K562 (cell line): ENCODE data around the gene WDR90. TPM values are rescaled to one million over a fixed set of nuclear protein-coding genes. Genes with fewer than 3 reads are reported as not detected.

Source experiments
- ETV1 ChIP-seq: fragments of 450-650 bp; conservative IDR thresholded peaks from 2 replicates; pipeline ENCODE4 v1.6.1; 2016; ENCODE audit warnings: missing genetic modification characterization, control low read depth, low read depth, missing compliant biosample characterization
- FOXM1 ChIP-seq, 2 experiments: fragments of 450-650 bp in 1 of 2; sonication (generic) in 1 of 2; formaldehyde crosslinking in 1 of 2; IDR thresholded peaks; 2 replicates each; pipeline versions ENCODE4 v1.6.1 to v1.9.0; 2017 to 2022; ENCODE audit warnings: low read depth in 2 of 2, mild to moderate bottlenecking in 2 of 2, missing genetic modification reagents in 1 of 2, moderate library complexity in 1 of 2
- HINFP ChIP-seq: fragments of 450-650 bp; conservative IDR thresholded peaks from 2 replicates; pipeline ENCODE4 v1.6.1; 2016; ENCODE audit warnings: missing genetic modification characterization, low read depth, mild to moderate bottlenecking, control low read depth, missing compliant biosample characterization
- HMG20B ChIP-seq: fragments of 250-450 bp; sonication (Bioruptor Pico); IDR thresholded peaks from 2 replicates; pipeline ENCODE4 v1.5.0; 2021; ENCODE audit warnings: mild to moderate bottlenecking
- KDM5B ChIP-seq: fragments of 200-600 bp; sonication (generic); IDR thresholded peaks from 2 replicates; pipeline ENCODE4 v1.6.1; 2012; ENCODE audit warnings: low read depth, mild to moderate bottlenecking, moderate library complexity, low read length, control low read depth, inconsistent platforms; ENCODE audit not compliant: insufficient replicate concordance
- MAFG ChIP-seq: fragments of 450-650 bp; conservative IDR thresholded peaks from 2 replicates; pipeline ENCODE4 v1.6.1; 2016; ENCODE audit warnings: missing genetic modification characterization, missing compliant biosample characterization
- MBD2 ChIP-seq: sonication (generic); IDR thresholded peaks from 2 replicates; pipeline ENCODE4 v1.6.1; 2016; ENCODE audit warnings: low read depth, borderline replicate concordance
- NCOA6 ChIP-seq: fragments of 450-650 bp; IDR thresholded peaks from 2 replicates; pipeline ENCODE4 v1.6.1; 2017; ENCODE audit warnings: mild to moderate bottlenecking
- POLR2H ChIP-seq: IDR thresholded peaks from 2 replicates; pipeline ENCODE4 v1.6.1; 2016; ENCODE audit warnings: missing genetic modification characterization, low read depth, mild to moderate bottlenecking, control low read depth, missing compliant biosample characterization, moderate library complexity
- SNAPC5 ChIP-seq: fragments of 250-450 bp; sonication (Bioruptor Pico); IDR thresholded peaks from 2 replicates; pipeline ENCODE4 v1.8.0; 2021; ENCODE audit warnings: moderate library complexity, mild to moderate bottlenecking, inconsistent platforms
- SRSF7 ChIP-seq: fragments of 200-400 bp; formaldehyde crosslinking; optimal IDR thresholded peaks from 2 replicates; pipeline ENCODE3; 2017; ENCODE audit warnings: mild to moderate bottlenecking, low read depth, low read length
- TAF1 ChIP-seq: IDR thresholded peaks from 2 replicates; pipeline ENCODE4 v1.6.1; 2011; ENCODE audit warnings: mild to moderate bottlenecking, low read length, moderate library complexity; ENCODE audit not compliant: insufficient read depth, control insufficient read depth, severe bottlenecking; ENCODE audit errors: extremely low read depth
- USF2 ChIP-seq: sonication (generic); formaldehyde crosslinking; IDR thresholded peaks from 2 replicates; pipeline ENCODE4 v1.5.0; 2020; ENCODE audit warnings: missing genetic modification reagents
- ZC3H11A ChIP-seq: IDR thresholded peaks from 2 replicates; pipeline ENCODE4 v1.6.1; 2012; ENCODE audit warnings: low read depth, low read length, improper control_type of control experiment
- ZNF12 ChIP-seq: sonication (generic); formaldehyde crosslinking; IDR thresholded peaks from 2 replicates; pipeline ENCODE4 v1.4.0; 2020; ENCODE audit warnings: mild to moderate bottlenecking, missing genetic modification reagents
- ZNF133 ChIP-seq: fragments of 250-450 bp; sonication (Bioruptor Pico); IDR thresholded peaks from 2 replicates; pipeline ENCODE4 v1.4.0; 2020; ENCODE audit warnings: mild to moderate bottlenecking
- polyA plus RNA-seq, 8 experiments: library from polyadenylated mRNA; depleted of rRNA in 4 of 8; stranded (reverse) in 5 of 8; unstranded in 3 of 8; fragments of >200 nt; fragmentation: Nextera tagmentation in 2 of 8; fragmentation: Illumina TruSeq in 1 of 8; extraction: Ambion mirVana in 2 of 8; extraction: Trizol in 1 of 8; gene quantifications; 2 replicates each; pipeline versions ENCODE4 v1.2.1 to v1.2.3, GENCODE V29; 2011 to 2014; ENCODE audit warnings: inconsistent platforms in 1 of 8, missing spikeins in 1 of 8
- total RNA-seq, 7 experiments: library from RNA; depleted of rRNA in 6 of 7; stranded (reverse); fragments of >200 nt in 6 of 7; fragmentation: Illumina TruSeq in 2 of 7; extraction: Trizol in 2 of 7; gene quantifications; 2 replicates each; pipeline versions ENCODE4 v1.2.1 to v1.2.3, GENCODE V29; 2011 to 2021; ENCODE audit warnings: low replicate concordance in 1 of 7
- TF ChIP-seq, protein P1 (sequence below): IDR thresholded peaks from 3 replicates; pipeline ENCODE4 v1.6.1; 2011; ENCODE audit warnings: borderline replicate concordance, mild to moderate bottlenecking; ENCODE audit not compliant: insufficient read length, insufficient read depth
- TF ChIP-seq, protein P2 (sequence below): fragments of 450-650 bp; IDR thresholded peaks from 2 replicates; pipeline ENCODE4 v1.6.1; 2016
- TF ChIP-seq, protein P3 (sequence below): fragments of 250-450 bp; sonication (Bioruptor Pico); IDR thresholded peaks from 2 replicates; pipeline ENCODE4 v1.8.0; 2021; ENCODE audit warnings: moderate library complexity, mild to moderate bottlenecking, inconsistent platforms

WDR90 gene
- total and polyA plus RNA-seq, 9 of the 15 experiments (the other 6 are each of a cell fraction or from before 2014, with no cell fraction given): 0.44 to 12.6 (median 3.3) TPM

DNA sequence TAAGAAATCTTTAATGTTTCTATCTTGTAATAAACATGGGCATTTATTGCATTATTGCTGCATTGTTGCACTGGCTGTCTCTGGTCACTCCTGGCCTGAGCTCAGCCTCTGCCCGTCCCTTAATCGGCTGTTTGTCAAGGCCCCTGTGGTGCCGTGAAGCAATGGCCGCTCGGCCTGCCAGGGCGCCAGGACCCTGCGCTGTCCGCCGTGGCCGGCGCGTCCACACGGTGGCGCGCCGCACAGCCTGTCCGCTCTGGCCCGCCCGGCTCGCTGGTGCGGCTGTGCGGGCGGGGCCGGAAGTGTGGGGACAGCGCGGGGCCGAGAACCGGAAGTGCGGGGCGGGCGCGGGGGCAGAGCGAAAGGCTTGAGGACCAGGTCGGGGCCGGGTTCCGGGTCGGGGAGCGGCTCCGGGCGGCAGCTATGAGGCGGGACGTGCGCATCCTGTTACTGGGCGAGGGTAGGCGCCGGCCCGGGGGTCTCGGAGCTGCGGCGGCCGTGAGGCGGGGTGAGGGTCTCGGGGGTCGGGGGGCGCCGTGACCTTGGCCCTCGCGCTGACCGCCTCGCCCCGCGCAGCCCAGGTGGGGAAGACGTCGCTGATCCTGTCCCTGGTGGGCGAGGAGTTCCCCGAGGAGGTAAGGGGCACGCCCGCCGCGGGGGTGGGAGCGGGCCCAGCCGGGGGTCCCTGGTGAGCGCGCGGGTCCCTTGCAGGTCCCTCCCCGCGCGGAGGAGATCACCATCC is 18.8 kb downstream of the WDR90 start, which contains the start of gene RHOT2 (continued):
- TF ChIP-seq HINFP (no peak), ZNF133 (CRISPR knock-in tag) (no peak), SNAPC5 (CRISPR knock-in tag) (no peak), FOXM1 (IDR thresholded peaks at IDR 0.05; ENCODE audit: low read depth) (no peak), FOXM1 (CRISPR knock-in tag; IDR thresholded peaks at IDR 0.05; ENCODE audit: low read depth) (no peak), POLR2H (no peak), TAF1 (peak; percentile 87), USF2 (no peak), NCOA6 (no peak), MBD2 (peak; percentile 68; the same call in 1 of the 2 replicates), ZC3H11A (no peak), ZNF12 (no peak), KDM5B (peak; percentile 35), HMG20B (CRISPR knock-in tag) (no peak), MAFG (tag) (no peak), ETV1 (0 out of 2 replicates have a peak, but pooled peaks have one; percentile 38), SRSF7 (no peak)
- TF ChIP-seq, protein P1, sequence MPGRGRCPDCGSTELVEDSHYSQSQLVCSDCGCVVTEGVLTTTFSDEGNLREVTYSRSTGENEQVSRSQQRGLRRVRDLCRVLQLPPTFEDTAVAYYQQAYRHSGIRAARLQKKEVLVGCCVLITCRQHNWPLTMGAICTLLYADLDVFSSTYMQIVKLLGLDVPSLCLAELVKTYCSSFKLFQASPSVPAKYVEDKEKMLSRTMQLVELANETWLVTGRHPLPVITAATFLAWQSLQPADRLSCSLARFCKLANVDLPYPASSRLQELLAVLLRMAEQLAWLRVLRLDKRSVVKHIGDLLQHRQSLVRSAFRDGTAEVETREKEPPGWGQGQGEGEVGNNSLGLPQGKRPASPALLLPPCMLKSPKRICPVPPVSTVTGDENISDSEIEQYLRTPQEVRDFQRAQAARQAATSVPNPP: no peak
- TF ChIP-seq, protein P2, sequence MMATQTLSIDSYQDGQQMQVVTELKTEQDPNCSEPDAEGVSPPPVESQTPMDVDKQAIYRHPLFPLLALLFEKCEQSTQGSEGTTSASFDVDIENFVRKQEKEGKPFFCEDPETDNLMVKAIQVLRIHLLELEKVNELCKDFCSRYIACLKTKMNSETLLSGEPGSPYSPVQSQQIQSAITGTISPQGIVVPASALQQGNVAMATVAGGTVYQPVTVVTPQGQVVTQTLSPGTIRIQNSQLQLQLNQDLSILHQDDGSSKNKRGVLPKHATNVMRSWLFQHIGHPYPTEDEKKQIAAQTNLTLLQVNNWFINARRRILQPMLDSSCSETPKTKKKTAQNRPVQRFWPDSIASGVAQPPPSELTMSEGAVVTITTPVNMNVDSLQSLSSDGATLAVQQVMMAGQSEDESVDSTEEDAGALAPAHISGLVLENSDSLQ: no peak
- TF ChIP-seq, protein P3, sequence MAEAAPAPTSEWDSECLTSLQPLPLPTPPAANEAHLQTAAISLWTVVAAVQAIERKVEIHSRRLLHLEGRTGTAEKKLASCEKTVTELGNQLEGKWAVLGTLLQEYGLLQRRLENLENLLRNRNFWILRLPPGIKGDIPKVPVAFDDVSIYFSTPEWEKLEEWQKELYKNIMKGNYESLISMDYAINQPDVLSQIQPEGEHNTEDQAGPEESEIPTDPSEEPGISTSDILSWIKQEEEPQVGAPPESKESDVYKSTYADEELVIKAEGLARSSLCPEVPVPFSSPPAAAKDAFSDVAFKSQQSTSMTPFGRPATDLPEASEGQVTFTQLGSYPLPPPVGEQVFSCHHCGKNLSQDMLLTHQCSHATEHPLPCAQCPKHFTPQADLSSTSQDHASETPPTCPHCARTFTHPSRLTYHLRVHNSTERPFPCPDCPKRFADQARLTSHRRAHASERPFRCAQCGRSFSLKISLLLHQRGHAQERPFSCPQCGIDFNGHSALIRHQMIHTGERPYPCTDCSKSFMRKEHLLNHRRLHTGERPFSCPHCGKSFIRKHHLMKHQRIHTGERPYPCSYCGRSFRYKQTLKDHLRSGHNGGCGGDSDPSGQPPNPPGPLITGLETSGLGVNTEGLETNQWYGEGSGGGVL: no peak
